Measurements from ENCODE around the gene ZNF616. TPM values are rescaled to one million over a fixed set of nuclear protein-coding genes. Genes with fewer than 3 reads are reported as not detected.
A peak's percentile ranks its signal among the peaks of the same experiment; 100 is the strongest.

The ZNF616 gene
- total and polyA plus RNA-seq, 2 of the 8 experiments (the other 6 are each of a cell fraction or from before 2014, with no cell fraction given) = 5.7 to 40.5 TPM

DNA sequence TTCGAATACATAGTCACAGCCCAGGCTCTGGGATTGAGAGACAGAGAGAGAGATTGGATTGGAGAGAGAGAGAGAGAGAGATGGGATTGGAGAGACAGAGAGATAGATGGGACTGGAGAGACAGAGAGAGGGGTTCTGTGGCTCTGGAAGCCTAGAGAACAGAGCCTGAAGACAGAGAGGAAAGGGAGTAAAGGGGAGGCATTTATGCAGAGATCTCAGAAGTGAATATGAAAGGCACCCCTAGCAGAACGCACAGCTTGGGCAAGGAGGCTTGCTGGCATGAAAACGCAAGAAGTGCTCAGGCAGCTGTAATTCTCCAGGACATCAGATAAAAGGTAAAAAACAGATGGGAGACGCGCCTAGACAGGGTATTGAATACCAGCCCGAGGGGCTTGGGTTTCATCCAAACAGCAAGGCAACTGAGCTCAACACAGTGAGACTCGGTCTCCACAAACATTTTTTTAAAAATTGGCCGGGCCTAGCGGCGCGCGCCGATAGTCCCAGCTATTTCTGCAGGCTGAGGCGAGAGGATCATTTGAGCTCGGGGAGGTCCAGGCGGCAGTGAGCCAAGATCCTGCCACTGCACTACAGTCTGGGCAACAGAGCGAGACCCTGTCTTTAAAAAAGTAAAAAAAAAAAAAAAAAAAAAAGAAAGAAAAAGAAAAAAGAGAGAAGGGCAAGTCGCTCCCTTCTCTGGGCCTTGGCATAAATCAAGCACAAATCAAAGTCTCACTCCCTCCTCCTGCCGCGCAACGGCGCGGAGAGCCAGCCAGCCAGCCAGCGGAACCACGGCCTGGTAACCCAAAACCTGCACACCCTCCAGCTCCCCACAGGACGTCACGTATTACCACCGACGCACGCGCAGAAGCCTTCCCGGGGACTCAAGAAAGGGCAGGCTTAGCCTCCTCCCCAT, 49.3 kb upstream of the ZNF616 start (continued):
- TF ChIP-seq BACH1 (IDR thresholded peaks at IDR 0.05; ENCODE audit: low read length) (no peak), KDM5A (IDR thresholded peaks at IDR 0.05; ENCODE audit: low read length) (no peak), BRCA1 (IDR thresholded peaks at IDR 0.05; ENCODE audit: low read depth, low read length) (no peak), NRF1 (IDR thresholded peaks at IDR 0.05; ENCODE audit: low read depth, low read length) (peak; percentile 79), GABPA (IDR thresholded peaks at IDR 0.05; ENCODE audit: borderline replicate concordance, insufficient read depth, low read length) (no peak), CTBP2 (IDR thresholded peaks at IDR 0.05; ENCODE audit: borderline replicate concordance, insufficient read depth, insufficient read length, low read length) (no peak), POLR2A (IDR thresholded peaks at IDR 0.05; ENCODE audit: control extremely low read depth in 1 of 2, low read depth in 2 of 2, low read length in 2 of 2) (peak; percentile 38 to 49), POLR2AphosphoS5 (IDR thresholded peaks at IDR 0.05; ENCODE audit: low read depth, low read length) (peak; percentile 61), POU5F1 (IDR thresholded peaks at IDR 0.05; ENCODE audit: low read depth, low read length) (no peak), YY1 (IDR thresholded peaks at IDR 0.05; ENCODE audit: low read depth, low read length) (no peak), GTF2F1 (IDR thresholded peaks at IDR 0.05; ENCODE audit: borderline replicate concordance, low read depth, low read length) (no peak), SIRT6 (IDR thresholded peaks at IDR 0.05; ENCODE audit: low read length) (no peak)

All from H1 (cell line).